T-cell (primary cell): ENCODE measurements around the gene SIGLEC14. TPM values are rescaled to one million over a fixed set of nuclear protein-coding genes. Genes with fewer than 3 reads are reported as not detected.

ENCODE experiments used
- ATAC-seq, 4 experiments: fragments of 200-7000 bp in 3 of 4; fragments of 150-1000 bp in 1 of 4; cut with Tn5 transposase; replicated peaks in 1 of 4; 1 replicate in 3 of 4; 2 replicates in 1 of 4; pipeline ENCODE4 v1.10.0; 2021; ENCODE audit warnings: moderate library complexity in 3 of 4, mild to moderate bottlenecking in 2 of 4, moderate number of reproducible peaks in 1 of 4
- CTCF ChIA-PET, 2 donors: fragments of 300-600 bp; sonication (Branson Sonifier 250); formaldehyde crosslinking; loops; one replicate each; lab custom pipeline; 2022; ENCODE audit warnings: antibody characterized with exemption in 2 of 2; lab: Charles Lee
- POLR2A ChIA-PET, 2 donors: fragments of 300-600 bp; sonication (Branson Sonifier 250); formaldehyde crosslinking; loops; one replicate each; lab custom pipeline; 2022; ENCODE audit warnings: antibody characterized with exemption in 2 of 2; lab: Charles Lee
- DNase-seq, 35 experiments: peaks; one replicate each; pipeline versions ENCODE4 v3.0.0 to v3.0.0-alpha.2; 2013 to 2023
- H3K27ac ChIP-seq: one replicate; pipeline ENCODE4 v1.5.1; 2013; ENCODE audit warnings: low read length
- H3K27me3 ChIP-seq, 2 experiments: replicated peaks in 1 of 2; 1 replicate in 1 of 2; 2 replicates in 1 of 2; pipeline versions ENCODE4 v1.6.1 to v1.7.0; 2013; ENCODE audit warnings: low read length in 1 of 2, mixed read lengths in 1 of 2; ENCODE audit not compliant: control insufficient read depth in 2 of 2, insufficient read depth in 2 of 2; ENCODE audit errors: extremely low read depth in 1 of 2
- H3K36me3 ChIP-seq, 2 donors: 1 replicate in 1 of 2; 2 replicates in 1 of 2; pipeline versions ENCODE4 v1.6.1 to v1.7.0; 2013; ENCODE audit warnings: low read length in 1 of 2; ENCODE audit not compliant: control insufficient read depth in 2 of 2, insufficient read depth in 1 of 2; ENCODE audit errors: extremely low read depth in 1 of 2
- H3K4me1 ChIP-seq, 2 experiments: 1 replicate in 1 of 2; 2 replicates in 1 of 2; pipeline versions ENCODE4 v1.6.1 to v1.7.0; 2013; ENCODE audit warnings: low read length in 2 of 2, mixed read lengths in 1 of 2; ENCODE audit not compliant: insufficient read depth in 2 of 2, control insufficient read depth in 1 of 2; ENCODE audit errors: extremely low read depth in 1 of 2
- H3K4me3 ChIP-seq, 2 donors: 1 replicate in 1 of 2; 2 replicates in 1 of 2; pipeline versions ENCODE4 v1.5.1 to v1.7.0; 2013; ENCODE audit warnings: mild to moderate bottlenecking in 2 of 2, low read length in 1 of 2, moderate library complexity in 1 of 2; ENCODE audit not compliant: control insufficient read depth in 1 of 2; ENCODE audit errors: extremely low read depth in 1 of 2
- H3K9me3 ChIP-seq: 2 replicates; pipeline ENCODE4 v1.7.0; 2013
- H3K27ac Mint-ChIP-seq, 2 donors: one replicate each; pipeline ENCODE4 v1.8.0; 2020 to 2021; ENCODE audit warnings: mild to moderate bottlenecking in 2 of 2, mixed read lengths in 2 of 2
- H3K27me3 Mint-ChIP-seq, 2 donors: one replicate each; pipeline ENCODE4 v1.8.0; 2021 to 2022; ENCODE audit warnings: mixed read lengths in 2 of 2
- H3K36me3 Mint-ChIP-seq: one replicate; pipeline ENCODE4 v1.8.0; 2021; ENCODE audit warnings: mixed read lengths
- H3K4me1 Mint-ChIP-seq, 3 donors: one replicate each; pipeline ENCODE4 v1.8.0; 2020 to 2022; ENCODE audit warnings: mixed read lengths in 3 of 3, mild to moderate bottlenecking in 1 of 3
- H3K4me3 Mint-ChIP-seq, 3 donors: one replicate each; pipeline ENCODE4 v1.8.0; 2020 to 2022; ENCODE audit warnings: mild to moderate bottlenecking in 3 of 3, mixed read lengths in 3 of 3, moderate library complexity in 3 of 3
- H3K9me3 Mint-ChIP-seq, 3 donors: one replicate each; pipeline ENCODE4 v1.8.0; 2020 to 2022; ENCODE audit warnings: mixed read lengths in 3 of 3
- WGBS: methylation state at CpG from one replicate; pipeline ENCODE4 v1.1.5; 2013; ENCODE audit warnings: missing lambda C conversion rate; ENCODE audit not compliant: insufficient coverage; 5-methylcytosine and 5-hydroxymethylcytosine counted together
- total RNA-seq, 35 experiments: library from RNA in 6 of 35; stranded (reverse) in 6 of 35; fragments of 120-200 nt in 1 of 35; gene quantifications; one replicate each; pipeline versions ENCODE4 v1.2.1 to v1.2.4 and lab custom pipeline; 2013 to 2026

SIGLEC14 gene
- total RNA-seq, 5 donors from 2014 or later (not counting 1 experiment from before 2014, with no cell fraction given), result 0.68 to 1.1 (median 0.93) TPM; not detected in 2

GRCh38 chr19:51614789-51615188 is 31.8 kb downstream of the SIGLEC14 start:
- H3K4me3 ChIP-seq, result no peak overlapping the region
- H3K27me3 ChIP-seq, result peaks cover 0 to 29% of the 10 kb centered on the region in 2 experiments
- ChIA-PET POLR2A (no interaction called here), CTCF (interaction anchor here in 1 of 2 donors (0.6 kb wide), 1 partner anchor 55 kb away, joined by 4 read pairs; no protein-coding TSS in a partner anchor)
- ATAC-seq, result no peak
- Mint-ChIP-seq H3K27me3 (peaks cover 49 to 62% of the 10 kb centered on the region in 2 donors), H3K4me3 (no peak overlapping the region), H3K4me1 (no peaks in the 10 kb centered on the region), H3K27ac (no peak overlapping the region), H3K36me3 (peaks cover 4% of the 10 kb centered on the region), H3K9me3 (peaks cover 7 to 21% (median 10%) of the 10 kb centered on the region in 3 donors)
- no peaks in the 10 kb centered on the region for H3K36me3 ChIP-seq
- no peak for DNase-seq
- H3K4me1 ChIP-seq, result no peaks in the 10 kb centered on the region
- no peak overlapping the region for H3K27ac ChIP-seq
- no peaks in the 10 kb centered on the region for H3K9me3 ChIP-seq
- WGBS, result no CpG with 5 or more reads among the region's 5 CpGs

- ChIA-PET POLR2A (no interaction called here), CTCF (no interaction called here)
- H3K27ac ChIP-seq, result no peak overlapping the region
- Mint-ChIP-seq H3K4me3 (no peak overlapping the region), H3K4me1 (peaks cover 0 to 2% (median 0%) of the 10 kb centered on the region in 3 donors), H3K36me3 (peaks cover 4% of the 10 kb centered on the region), H3K27me3 (peaks cover 44 to 60% of the 10 kb centered on the region in 2 donors), H3K9me3 (peaks cover 10 to 21% (median 13%) of the 10 kb centered on the region in 3 donors), H3K27ac (no peak overlapping the region)
- no peak for ATAC-seq
- H3K36me3 ChIP-seq, result no peaks in the 10 kb centered on the region
- WGBS, result 40% methylated on average over 1 of the region's 1 CpG
- DNase-seq, result no peak
- H3K9me3 ChIP-seq, result no peaks in the 10 kb centered on the region
- H3K4me1 ChIP-seq, result no peaks in the 10 kb centered on the region
- H3K27me3 ChIP-seq, result peaks cover 0 to 28% of the 10 kb centered on the region in 2 experiments
- no peak overlapping the region for H3K4me3 ChIP-seq
Measured at GRCh38 chr19:51610576-51610975, 36.0 kb downstream of the SIGLEC14 start.

GRCh38 chr19:51607920-51608562 is 38.6 kb downstream of the SIGLEC14 start:
- Mint-ChIP-seq H3K36me3 (peaks cover 5% of the 10 kb centered on the region), H3K4me1 (peaks cover 0 to 2% (median 0%) of the 10 kb centered on the region in 3 donors), H3K9me3 (peaks cover 9 to 15% (median 13%) of the 10 kb centered on the region in 3 donors), H3K4me3 (no peak overlapping the region), H3K27ac (no peak overlapping the region), H3K27me3 (peaks cover 37 to 42% of the 10 kb centered on the region in 2 donors)
- no peak overlapping the region for H3K27ac ChIP-seq
- no peaks in the 10 kb centered on the region for H3K9me3 ChIP-seq
- 30% methylated on average over 10 of the region's 13 CpGs for WGBS
- no peaks in the 10 kb centered on the region for H3K36me3 ChIP-seq
- ChIA-PET CTCF (no interaction called here), POLR2A (no interaction called here)
- ATAC-seq (peak in 1 of 4 experiments; percentile 23), DNase-seq (peak in 31 of 35 experiments; percentile 14 to 64 (median 39))
- H3K4me1 ChIP-seq, result no peaks in the 10 kb centered on the region
- H3K4me3 ChIP-seq, result no peak overlapping the region
- H3K27me3 ChIP-seq, result peaks cover 4 to 11% of the 10 kb centered on the region in 2 experiments

GRCh38 chr19:51607077-51607476 is 39.5 kb downstream of the SIGLEC14 start:
- peaks cover 0 to 5% (median 0%) of the 10 kb centered on the region in 3 donors for H3K4me1 Mint-ChIP-seq
- H3K9me3 ChIP-seq, result no peaks in the 10 kb centered on the region
- no peaks in the 10 kb centered on the region for H3K36me3 ChIP-seq
- ChIA-PET CTCF (no interaction called here), POLR2A (no interaction called here)
- H3K9me3 Mint-ChIP-seq, result peaks cover 0 to 6% (median 6%) of the 10 kb centered on the region in 3 donors
- DNase-seq, result peak in 1 of 35 experiments; percentile 29
- no peak overlapping the region for H3K27ac Mint-ChIP-seq
- no peak overlapping the region for H3K27ac ChIP-seq
- H3K4me1 ChIP-seq, result no peaks in the 10 kb centered on the region
- H3K27me3 Mint-ChIP-seq, result peaks cover 29 to 42% of the 10 kb centered on the region in 2 donors
- H3K27me3 ChIP-seq, result peaks cover 4 to 10% of the 10 kb centered on the region in 2 experiments
- no peak overlapping the region for H3K4me3 ChIP-seq
- H3K36me3 Mint-ChIP-seq, result peaks cover 3% of the 10 kb centered on the region
- WGBS, result 24% methylated on average over 2 of the region's 6 CpGs
- ATAC-seq, result peak in 1 of 4 experiments; percentile 19
- no peak overlapping the region for H3K4me3 Mint-ChIP-seq

- 98% methylated on average over 13 of the region's 20 CpGs for WGBS
- Mint-ChIP-seq H3K27me3 (peaks cover 33 to 42% of the 10 kb centered on the region in 2 donors), H3K36me3 (peaks cover 7% of the 10 kb centered on the region), H3K9me3 (peaks cover 0 to 2% (median 0%) of the 10 kb centered on the region in 3 donors), H3K4me3 (no peak overlapping the region), H3K27ac (no peak overlapping the region), H3K4me1 (peaks cover 0 to 8% (median 2%) of the 10 kb centered on the region in 3 donors)
- ATAC-seq (no peak), DNase-seq (no peak)
- Histone ChIP-seq H3K27me3 (peaks cover 4 to 35% of the 10 kb centered on the region in 2 experiments), H3K9me3 (no peaks in the 10 kb centered on the region), H3K27ac (no peak overlapping the region), H3K4me1 (peaks cover 0 to 6% of the 10 kb centered on the region in 2 experiments), H3K36me3 (no peaks in the 10 kb centered on the region), H3K4me3 (no peak overlapping the region)
- ChIA-PET POLR2A (no interaction called here), CTCF (no interaction called here)
Measured at GRCh38 chr19:51602189-51602854, 44.3 kb downstream of the SIGLEC14 start.

GRCh38 chr19:51600940-51601580 is 45.6 kb downstream of the SIGLEC14 start:
- DNase-seq (peak in 8 of 35 experiments; percentile 4 to 25 (median 16)), ATAC-seq (peak in 3 of 4 experiments; percentile 31 to 53 (median 33))
- no peaks in the 10 kb centered on the region for H3K36me3 ChIP-seq
- H3K4me3 ChIP-seq, result no peak overlapping the region
- H3K27ac ChIP-seq, result no peak overlapping the region
- CTCF ChIA-PET, result no interaction called here
- Mint-ChIP-seq H3K27ac (no peak overlapping the region), H3K4me3 (no peak overlapping the region), H3K4me1 (peaks cover 0 to 6% (median 2%) of the 10 kb centered on the region in 3 donors), H3K36me3 (peaks cover 7% of the 10 kb centered on the region), H3K9me3 (no peaks in the 10 kb centered on the region), H3K27me3 (peaks cover 42 to 50% of the 10 kb centered on the region in 2 donors)
- peaks cover 4 to 39% of the 10 kb centered on the region in 2 experiments for H3K27me3 ChIP-seq
- peaks cover 0 to 6% of the 10 kb centered on the region in 2 experiments for H3K4me1 ChIP-seq
- POLR2A ChIA-PET, result no interaction called here
- whole genome bisulfite sequencing, result 17% methylated on average over 52 of the region's 59 CpGs
- H3K9me3 ChIP-seq, result no peaks in the 10 kb centered on the region
